Measurements from ENCODE around the gene PPM1M.

DNA sequence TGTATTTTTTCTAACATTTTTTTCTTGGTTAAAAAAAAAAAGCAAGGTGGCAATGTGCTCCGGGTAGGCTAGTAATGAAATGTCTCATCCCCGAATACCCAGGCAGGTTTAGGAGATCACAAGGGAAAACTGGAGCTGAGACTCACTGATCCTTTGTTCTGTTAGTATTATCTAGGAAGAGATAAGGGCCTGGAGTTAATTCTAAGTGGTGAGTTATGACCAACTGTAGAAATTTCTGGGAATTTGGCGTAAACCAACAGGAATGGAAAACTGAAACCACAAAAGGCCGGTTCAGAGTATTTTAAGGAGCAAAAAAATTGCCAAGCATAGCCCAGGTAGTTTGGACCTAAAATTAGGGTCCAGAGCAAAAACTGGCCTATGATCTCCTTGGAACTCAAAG is 12.4 kb downstream of the PPM1M start:
- TF ChIP-seq ZNF2 (tag by site-specific recombination; IDR thresholded peaks at IDR 0.05), result no peak
- TF ChIP-seq, protein P1, sequence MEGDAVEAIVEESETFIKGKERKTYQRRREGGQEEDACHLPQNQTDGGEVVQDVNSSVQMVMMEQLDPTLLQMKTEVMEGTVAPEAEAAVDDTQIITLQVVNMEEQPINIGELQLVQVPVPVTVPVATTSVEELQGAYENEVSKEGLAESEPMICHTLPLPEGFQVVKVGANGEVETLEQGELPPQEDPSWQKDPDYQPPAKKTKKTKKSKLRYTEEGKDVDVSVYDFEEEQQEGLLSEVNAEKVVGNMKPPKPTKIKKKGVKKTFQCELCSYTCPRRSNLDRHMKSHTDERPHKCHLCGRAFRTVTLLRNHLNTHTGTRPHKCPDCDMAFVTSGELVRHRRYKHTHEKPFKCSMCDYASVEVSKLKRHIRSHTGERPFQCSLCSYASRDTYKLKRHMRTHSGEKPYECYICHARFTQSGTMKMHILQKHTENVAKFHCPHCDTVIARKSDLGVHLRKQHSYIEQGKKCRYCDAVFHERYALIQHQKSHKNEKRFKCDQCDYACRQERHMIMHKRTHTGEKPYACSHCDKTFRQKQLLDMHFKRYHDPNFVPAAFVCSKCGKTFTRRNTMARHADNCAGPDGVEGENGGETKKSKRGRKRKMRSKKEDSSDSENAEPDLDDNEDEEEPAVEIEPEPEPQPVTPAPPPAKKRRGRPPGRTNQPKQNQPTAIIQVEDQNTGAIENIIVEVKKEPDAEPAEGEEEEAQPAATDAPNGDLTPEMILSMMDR (tag by site-specific recombination; IDR thresholded peaks at IDR 0.05), result no peak
- TF ChIP-seq ZNF274 (IDR thresholded peaks at IDR 0.05; ENCODE audit: low read length), result no peak
- no peak for TF ChIP-seq ZNF274 (tag by site-specific recombination; IDR thresholded peaks at IDR 0.05; ENCODE audit: borderline replicate concordance)
- TF ChIP-seq ZNF423 (tag by site-specific recombination; IDR thresholded peaks at IDR 0.05), result no peak
- TF ChIP-seq, protein P2, sequence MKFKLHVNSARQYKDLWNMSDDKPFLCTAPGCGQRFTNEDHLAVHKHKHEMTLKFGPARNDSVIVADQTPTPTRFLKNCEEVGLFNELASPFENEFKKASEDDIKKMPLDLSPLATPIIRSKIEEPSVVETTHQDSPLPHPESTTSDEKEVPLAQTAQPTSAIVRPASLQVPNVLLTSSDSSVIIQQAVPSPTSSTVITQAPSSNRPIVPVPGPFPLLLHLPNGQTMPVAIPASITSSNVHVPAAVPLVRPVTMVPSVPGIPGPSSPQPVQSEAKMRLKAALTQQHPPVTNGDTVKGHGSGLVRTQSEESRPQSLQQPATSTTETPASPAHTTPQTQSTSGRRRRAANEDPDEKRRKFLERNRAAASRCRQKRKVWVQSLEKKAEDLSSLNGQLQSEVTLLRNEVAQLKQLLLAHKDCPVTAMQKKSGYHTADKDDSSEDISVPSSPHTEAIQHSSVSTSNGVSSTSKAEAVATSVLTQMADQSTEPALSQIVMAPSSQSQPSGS (tag by site-specific recombination; IDR thresholded peaks at IDR 0.05; ENCODE audit: low read depth), result no peak
- no peak for TF ChIP-seq SALL2 (tag by site-specific recombination; IDR thresholded peaks at IDR 0.05; ENCODE audit: borderline replicate concordance)
- TF ChIP-seq YY1 (tag by site-specific recombination; IDR thresholded peaks at IDR 0.05), result no peak
- TF ChIP-seq ZBTB1 (tag by site-specific recombination; IDR thresholded peaks at IDR 0.05), result no peak

All from HEK293 (cell line).